HepG2 (cell line): ENCODE results near the gene EFNA3. TPM values are rescaled to one million over a fixed set of nuclear protein-coding genes. Genes with fewer than 3 reads are reported as not detected.

Experiments used
- ATM ChIP-seq: fragments of 450-650 bp; IDR thresholded peaks from 2 replicates; pipeline ENCODE4 v1.7.1; 2017; ENCODE audit warnings: mild to moderate bottlenecking, borderline replicate concordance
- CENPT ChIP-seq: sonication (generic); formaldehyde crosslinking; IDR thresholded peaks from 2 replicates; pipeline ENCODE4 v1.8.0; 2022; ENCODE audit warnings: low read depth, mild to moderate bottlenecking, moderate library complexity, missing genetic modification reagents
- HDAC1 ChIP-seq: sonication (generic); formaldehyde crosslinking; IDR thresholded peaks from 2 replicates; pipeline ENCODE4 v1.5.1; 2020; ENCODE audit warnings: mild to moderate bottlenecking, missing genetic modification reagents
- KAT7 ChIP-seq: IDR thresholded peaks from 2 replicates; pipeline ENCODE4 v1.6.1; 2018; ENCODE audit warnings: borderline replicate concordance, missing compliant biosample characterization
- KDM3A ChIP-seq: IDR thresholded peaks from 2 replicates; pipeline ENCODE4 v1.6.1; 2018; ENCODE audit warnings: low read depth, missing compliant biosample characterization
- PCBP1 ChIP-seq: fragments of 200-400 bp; formaldehyde crosslinking; IDR thresholded peaks from 2 replicates; pipeline ENCODE4 v1.6.1; 2017; ENCODE audit warnings: mild to moderate bottlenecking, low read depth, low read length, borderline replicate concordance
- REPIN1 ChIP-seq: sonication (generic); formaldehyde crosslinking; IDR thresholded peaks from 2 replicates; pipeline ENCODE4 v1.8.0; 2022; ENCODE audit warnings: missing genetic modification reagents, low read depth, mild to moderate bottlenecking, borderline replicate concordance
- SALL1 ChIP-seq: sonication (generic); formaldehyde crosslinking; IDR thresholded peaks from 2 replicates; pipeline ENCODE4 v1.8.0; 2022; ENCODE audit warnings: mild to moderate bottlenecking, missing genetic modification reagents
- SRSF9 ChIP-seq: fragments of 200-400 bp; formaldehyde crosslinking; IDR thresholded peaks from 2 replicates; pipeline ENCODE4 v1.6.1; 2018; ENCODE audit warnings: borderline replicate concordance, mild to moderate bottlenecking, low read depth, low read length; ENCODE audit not compliant: insufficient read depth, poor library complexity, severe bottlenecking
- TBX2 ChIP-seq: sonication (generic); formaldehyde crosslinking; IDR thresholded peaks from 2 replicates; pipeline ENCODE4 v1.5.0; 2020; ENCODE audit warnings: missing genetic modification reagents, mild to moderate bottlenecking, borderline replicate concordance
- ZNF124 ChIP-seq: sonication (generic); formaldehyde crosslinking; IDR thresholded peaks from 2 replicates; pipeline ENCODE4 v1.4.0; 2020; ENCODE audit warnings: missing genetic modification reagents
- ZNF260 ChIP-seq: sonication (generic); formaldehyde crosslinking; IDR thresholded peaks from 2 replicates; pipeline ENCODE4 v1.4.0; 2020; ENCODE audit warnings: missing genetic modification reagents, low read depth, mild to moderate bottlenecking, borderline replicate concordance
- ZNF3 ChIP-seq: IDR thresholded peaks from 2 replicates; pipeline ENCODE4 v1.7.0; 2017; ENCODE audit warnings: inconsistent platforms
- ZNF552 ChIP-seq: sonication (generic); formaldehyde crosslinking; IDR thresholded peaks from 2 replicates; pipeline ENCODE4 v1.9.0; 2022; ENCODE audit warnings: missing genetic modification reagents, mild to moderate bottlenecking, borderline replicate concordance
- ZNF562 ChIP-seq: sonication (generic); formaldehyde crosslinking; IDR thresholded peaks from 2 replicates; pipeline ENCODE4 v1.8.0; 2022; ENCODE audit warnings: missing genetic modification reagents, borderline replicate concordance
- ZNF737 ChIP-seq: sonication (generic); formaldehyde crosslinking; IDR thresholded peaks from 2 replicates; pipeline ENCODE4 v1.5.0; 2020; ENCODE audit warnings: missing genetic modification reagents, mild to moderate bottlenecking, borderline replicate concordance
- ZNF782 ChIP-seq: sonication (generic); formaldehyde crosslinking; IDR thresholded peaks from 2 replicates; pipeline ENCODE4 v1.4.0; 2020; ENCODE audit warnings: missing genetic modification reagents, mild to moderate bottlenecking, borderline replicate concordance
- polyA plus RNA-seq, 8 experiments: library from polyadenylated mRNA; depleted of rRNA in 3 of 8; stranded (reverse) in 7 of 8; unstranded in 1 of 8; fragments of >200 nt; fragmentation: Illumina TruSeq in 4 of 8; extraction: Trizol in 4 of 8; gene quantifications; 2 replicates each; pipeline versions ENCODE4 v1.2.1 to v1.2.3, GENCODE V29; 2011 to 2016; ENCODE audit warnings: low read depth in 4 of 8, missing spikeins in 1 of 8, mixed read lengths in 1 of 8; ENCODE audit not compliant: insufficient read depth in 1 of 8
- total RNA-seq, 5 experiments: library from RNA; depleted of rRNA; stranded (reverse); fragments of >200 nt; fragmentation: Illumina TruSeq; extraction: Trizol; gene quantifications; 2 replicates each; pipeline ENCODE4 v1.2.3, GENCODE V29; 2016; ENCODE audit warnings: low read depth in 1 of 5
- TF ChIP-seq, protein P1 (sequence below): sonication (generic); formaldehyde crosslinking; IDR thresholded peaks from 2 replicates; pipeline ENCODE4 v1.5.0; 2020; ENCODE audit warnings: mild to moderate bottlenecking, missing genetic modification reagents, moderate library complexity
- TF ChIP-seq, protein P2 (sequence below): IDR thresholded peaks from 2 replicates; pipeline ENCODE4 v1.6.1; 2016; ENCODE audit warnings: missing compliant biosample characterization, missing genetic modification reagents, borderline replicate concordance
- TF ChIP-seq, protein P3 (sequence below): sonication (generic); formaldehyde crosslinking; IDR thresholded peaks from 2 replicates; pipeline ENCODE4 v1.4.0; 2020; ENCODE audit warnings: missing genetic modification reagents, borderline replicate concordance

EFNA3 gene
- total and polyA plus RNA-seq, 2 of the 13 experiments (the other 11 are each of a cell fraction or from before 2014, with no cell fraction given), result 1.0 to 5.7 TPM

GRCh38 chr1:155048449-155049334 is 29.9 kb upstream of the EFNA3 start (continued):
- TF ChIP-seq SALL1 (CRISPR knock-in tag) (0 out of 2 replicates have a peak, but pooled peaks have one; percentile 12), ZNF260 (CRISPR knock-in tag) (no peak), CENPT (CRISPR knock-in tag) (no peak), ZNF782 (CRISPR knock-in tag) (no peak), ZNF552 (no peak), KAT7 (CRISPR knock-in tag) (no peak), ZNF3 (CRISPR knock-in tag) (no peak), ZNF124 (CRISPR knock-in tag) (peak; percentile 38; the same call in 1 of the 2 replicates), PCBP1 (no peak), HDAC1 (CRISPR knock-in tag) (no peak), ZNF737 (CRISPR knock-in tag) (no peak), ATM (no peak), SRSF9 (no peak), ZNF562 (CRISPR knock-in tag) (no peak), TBX2 (CRISPR knock-in tag) (no peak), REPIN1 (CRISPR knock-in tag) (no peak), KDM3A (no peak)
- TF ChIP-seq, protein P1, sequence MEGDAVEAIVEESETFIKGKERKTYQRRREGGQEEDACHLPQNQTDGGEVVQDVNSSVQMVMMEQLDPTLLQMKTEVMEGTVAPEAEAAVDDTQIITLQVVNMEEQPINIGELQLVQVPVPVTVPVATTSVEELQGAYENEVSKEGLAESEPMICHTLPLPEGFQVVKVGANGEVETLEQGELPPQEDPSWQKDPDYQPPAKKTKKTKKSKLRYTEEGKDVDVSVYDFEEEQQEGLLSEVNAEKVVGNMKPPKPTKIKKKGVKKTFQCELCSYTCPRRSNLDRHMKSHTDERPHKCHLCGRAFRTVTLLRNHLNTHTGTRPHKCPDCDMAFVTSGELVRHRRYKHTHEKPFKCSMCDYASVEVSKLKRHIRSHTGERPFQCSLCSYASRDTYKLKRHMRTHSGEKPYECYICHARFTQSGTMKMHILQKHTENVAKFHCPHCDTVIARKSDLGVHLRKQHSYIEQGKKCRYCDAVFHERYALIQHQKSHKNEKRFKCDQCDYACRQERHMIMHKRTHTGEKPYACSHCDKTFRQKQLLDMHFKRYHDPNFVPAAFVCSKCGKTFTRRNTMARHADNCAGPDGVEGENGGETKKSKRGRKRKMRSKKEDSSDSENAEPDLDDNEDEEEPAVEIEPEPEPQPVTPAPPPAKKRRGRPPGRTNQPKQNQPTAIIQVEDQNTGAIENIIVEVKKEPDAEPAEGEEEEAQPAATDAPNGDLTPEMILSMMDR (CRISPR knock-in tag), result no peak
- TF ChIP-seq, protein P2, sequence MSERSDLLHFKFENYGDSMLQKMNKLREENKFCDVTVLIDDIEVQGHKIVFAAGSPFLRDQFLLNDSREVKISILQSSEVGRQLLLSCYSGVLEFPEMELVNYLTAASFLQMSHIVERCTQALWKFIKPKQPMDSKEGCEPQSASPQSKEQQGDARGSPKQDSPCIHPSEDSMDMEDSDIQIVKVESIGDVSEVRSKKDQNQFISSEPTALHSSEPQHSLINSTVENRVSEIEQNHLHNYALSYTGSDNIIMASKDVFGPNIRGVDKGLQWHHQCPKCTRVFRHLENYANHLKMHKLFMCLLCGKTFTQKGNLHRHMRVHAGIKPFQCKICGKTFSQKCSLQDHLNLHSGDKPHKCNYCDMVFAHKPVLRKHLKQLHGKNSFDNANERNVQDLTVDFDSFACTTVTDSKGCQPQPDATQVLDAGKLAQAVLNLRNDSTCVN (CRISPR knock-in tag), result no peak
- TF ChIP-seq, protein P3, sequence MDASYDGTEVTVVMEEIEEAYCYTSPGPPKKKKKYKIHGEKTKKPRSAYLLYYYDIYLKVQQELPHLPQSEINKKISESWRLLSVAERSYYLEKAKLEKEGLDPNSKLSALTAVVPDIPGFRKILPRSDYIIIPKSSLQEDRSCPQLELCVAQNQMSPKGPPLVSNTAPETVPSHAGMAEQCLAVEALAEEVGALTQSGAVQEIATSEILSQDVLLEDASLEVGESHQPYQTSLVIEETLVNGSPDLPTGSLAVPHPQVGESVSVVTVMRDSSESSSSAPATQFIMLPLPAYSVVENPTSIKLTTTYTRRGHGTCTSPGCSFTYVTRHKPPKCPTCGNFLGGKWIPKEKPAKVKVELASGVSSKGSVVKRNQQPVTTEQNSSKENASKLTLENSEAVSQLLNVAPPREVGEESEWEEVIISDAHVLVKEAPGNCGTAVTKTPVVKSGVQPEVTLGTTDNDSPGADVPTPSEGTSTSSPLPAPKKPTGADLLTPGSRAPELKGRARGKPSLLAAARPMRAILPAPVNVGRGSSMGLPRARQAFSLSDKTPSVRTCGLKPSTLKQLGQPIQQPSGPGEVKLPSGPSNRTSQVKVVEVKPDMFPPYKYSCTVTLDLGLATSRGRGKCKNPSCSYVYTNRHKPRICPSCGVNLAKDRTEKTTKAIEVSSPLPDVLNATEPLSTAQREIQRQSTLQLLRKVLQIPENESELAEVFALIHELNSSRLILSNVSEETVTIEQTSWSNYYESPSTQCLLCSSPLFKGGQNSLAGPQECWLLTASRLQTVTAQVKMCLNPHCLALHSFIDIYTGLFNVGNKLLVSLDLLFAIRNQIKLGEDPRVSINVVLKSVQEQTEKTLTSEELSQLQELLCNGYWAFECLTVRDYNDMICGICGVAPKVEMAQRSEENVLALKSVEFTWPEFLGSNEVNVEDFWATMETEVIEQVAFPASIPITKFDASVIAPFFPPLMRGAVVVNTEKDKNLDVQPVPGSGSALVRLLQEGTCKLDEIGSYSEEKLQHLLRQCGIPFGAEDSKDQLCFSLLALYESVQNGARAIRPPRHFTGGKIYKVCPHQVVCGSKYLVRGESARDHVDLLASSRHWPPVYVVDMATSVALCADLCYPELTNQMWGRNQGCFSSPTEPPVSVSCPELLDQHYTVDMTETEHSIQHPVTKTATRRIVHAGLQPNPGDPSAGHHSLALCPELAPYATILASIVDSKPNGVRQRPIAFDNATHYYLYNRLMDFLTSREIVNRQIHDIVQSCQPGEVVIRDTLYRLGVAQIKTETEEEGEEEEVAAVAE, result no peak
